Measurements from ENCODE around the gene ACY1.

GRCh38 chr3:52017586-52017985 lies 34.3 kb downstream of the ACY1 start:
- TF ChIP-seq POLR2A (IDR thresholded peaks at IDR 0.05; ENCODE audit: low read depth, low read length) (no peak), CTCF (IDR thresholded peaks at IDR 0.05; ENCODE audit: extremely low read depth in 1 of 2, insufficient read depth in 1 of 2, low read depth in 1 of 2, low read length in 2 of 2) (no peak), EZH2 (IDR thresholded peaks at IDR 0.05; ENCODE audit: borderline replicate concordance, low read depth, low read length, severe bottlenecking) (no peak), MAX (IDR thresholded peaks at IDR 0.05; ENCODE audit: insufficient read depth, insufficient read length) (no peak), JUN (IDR thresholded peaks at IDR 0.05; ENCODE audit: borderline replicate concordance, insufficient read depth, insufficient read length, low read depth) (no peak)

Data from endothelial cell of umbilical vein (primary cell).